ENCODE results near the gene TSSK3. TPM values are rescaled to one million over a fixed set of nuclear protein-coding genes. Genes with fewer than 3 reads are reported as not detected.

TSSK3 gene
- under 1 TPM; 0.69 to 0.90 TPM for total RNA-seq

GRCh38 chr1:32362474-32363313 lies at the start of gene TSSK3, which contains the start of gene FAM229A:
Gene TSSK3 (plus strand): TSS chr1:32362539. CDS start chr1:32362702, 163 bp downstream.
Gene FAM229A (minus strand): TSS chr1:32362485. CDS start chr1:32362091, 394 bp downstream.
- no peak for DNase-seq
- Mint-ChIP-seq H3K27me3 (peaks cover 3% of the 10 kb centered on the region), H3K4me3 (no peak within 1 kb of the TSS), H3K4me1 (ENCODE audit: low read depth) (peaks cover 22% of the 10 kb centered on the region), H3K27ac (no peak within 1 kb of the TSS), H3K9me3 (no peaks in the 10 kb centered on the region), H3K36me3 (peaks cover 13% of the 10 kb centered on the region)
- ChIA-PET POLR2A (interaction anchor here (1.0 kb wide), 2 partner anchors 27 to 43 kb away, joined by 3 read pairs; no protein-coding TSS in a partner anchor), CTCF (interaction anchor here (0.8 to 1.4 kb wide), 2 partner anchors 147 to 162 kb away, joined by 3 read pairs; partner anchors contain the start of gene CCDC28B)
- intact Hi-C loops (cut with micrococcal nuclease) = no loop called here

DNA sequence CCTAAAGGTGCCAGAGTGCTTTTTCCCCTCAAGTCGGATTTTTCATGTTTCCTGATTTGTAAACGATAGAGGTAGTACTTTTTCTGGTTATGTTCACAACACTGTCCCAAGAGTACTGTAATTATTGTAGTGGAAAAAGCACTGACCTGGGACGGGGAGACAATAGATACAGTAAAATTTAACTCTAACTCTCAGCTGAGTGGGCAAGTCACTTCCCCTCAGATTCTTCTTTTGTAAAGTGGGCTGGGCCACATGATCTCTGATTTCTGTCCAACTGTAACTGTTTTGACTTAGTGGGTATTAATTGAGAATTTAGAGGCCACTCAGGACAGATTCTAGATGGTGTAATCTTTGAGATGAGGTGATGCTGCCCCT lies 45.4 kb upstream of the TSSK3 start:
- no peaks in the 10 kb centered on the region for H3K27me3 Mint-ChIP-seq
- DNase-seq = no peak
- no peak overlapping the region for H3K4me3 Mint-ChIP-seq
- no peak overlapping the region for H3K27ac Mint-ChIP-seq
- peaks cover 27% of the 10 kb centered on the region for H3K4me1 Mint-ChIP-seq (ENCODE audit: low read depth)
- H3K9me3 Mint-ChIP-seq = no peaks in the 10 kb centered on the region
- peaks cover 14% of the 10 kb centered on the region for H3K36me3 Mint-ChIP-seq
- ChIA-PET CTCF (interaction anchor here (1.3 kb wide), 1 partner anchor 19 kb away, joined by 3 read pairs; the partner anchor contains the start of gene MARCKSL1), POLR2A (no interaction called here)
- intact Hi-C loops (cut with micrococcal nuclease) = no loop called here

- no peaks in the 10 kb centered on the region for H3K9me3 Mint-ChIP-seq
- H3K36me3 Mint-ChIP-seq = peaks cover 14% of the 10 kb centered on the region
- CTCF ChIA-PET = interaction anchor here (1.3 kb wide), 1 partner anchor 18 kb away, joined by 3 read pairs; the partner anchor contains the start of gene MARCKSL1
- no peak overlapping the region for H3K27ac Mint-ChIP-seq
- POLR2A ChIA-PET = interaction anchor here (0.8 kb wide), 1 partner anchor 19 kb away, joined by 3 read pairs; no protein-coding TSS in a partner anchor
- intact Hi-C loops (cut with micrococcal nuclease) = no loop called here
- H3K4me1 Mint-ChIP-seq (ENCODE audit: low read depth) = peaks cover 36% of the 10 kb centered on the region
- H3K4me3 Mint-ChIP-seq = no peak overlapping the region
- H3K27me3 Mint-ChIP-seq = no peaks in the 10 kb centered on the region
- DNase-seq = no peak
Measured at GRCh38 chr1:32318127-32318869, 44.0 kb upstream of the TSSK3 start.

- Mint-ChIP-seq H3K27ac (peak overlapping the region; percentile 93), H3K4me1 (ENCODE audit: low read depth) (peaks cover 38% of the 10 kb centered on the region), H3K36me3 (peaks cover 21% of the 10 kb centered on the region), H3K9me3 (no peaks in the 10 kb centered on the region), H3K27me3 (no peaks in the 10 kb centered on the region), H3K4me3 (peak overlapping the region; percentile 22)
- DNase-seq = peak; percentile 41
- CTCF ChIA-PET = interaction anchor here (0.6 to 2.2 kb wide), 9 partner anchors 19 to 199 kb away, joined by 3 to 8 read pairs (median 3); no protein-coding TSS in a partner anchor
- intact Hi-C loops (cut with micrococcal nuclease) = no loop called here
- POLR2A ChIA-PET = interaction anchor here (0.6 to 2.5 kb wide), 7 partner anchors 14 to 121 kb away, joined by 3 to 12 read pairs (median 4); partner anchors contain the start of genes BSDC1, LCK and MARCKSL1
Measured at GRCh38 chr1:32321712-32322291, 40.5 kb upstream of the TSSK3 start.

DNA sequence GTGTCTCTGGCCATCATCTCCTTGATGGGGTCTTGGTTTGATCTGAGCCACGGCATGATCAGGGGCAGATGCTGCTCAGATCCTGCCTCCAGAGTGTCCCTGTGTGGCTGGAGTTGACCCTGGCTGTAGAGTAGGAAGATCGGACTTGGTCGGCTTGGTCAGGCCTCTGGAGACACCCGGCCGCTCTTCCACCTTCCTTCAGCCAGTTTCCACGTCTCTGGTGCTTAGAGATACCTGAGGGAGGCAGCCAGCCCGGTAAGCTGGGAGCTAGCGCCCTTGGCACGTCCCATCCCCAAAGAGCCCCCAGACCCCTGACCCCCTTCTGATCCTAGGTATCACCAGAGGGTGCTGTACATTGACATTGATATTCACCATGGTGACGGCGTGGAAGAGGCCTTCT lies 35.1 kb upstream of the TSSK3 start:
- intact Hi-C loops (cut with micrococcal nuclease) = no loop called here
- POLR2A ChIA-PET = no interaction called here
- Mint-ChIP-seq H3K27me3 (no peaks in the 10 kb centered on the region), H3K9me3 (no peaks in the 10 kb centered on the region), H3K27ac (no peak overlapping the region), H3K36me3 (peaks cover 31% of the 10 kb centered on the region), H3K4me1 (ENCODE audit: low read depth) (peaks cover 25% of the 10 kb centered on the region), H3K4me3 (no peak overlapping the region)
- no peak for DNase-seq
- CTCF ChIA-PET = no interaction called here

- POLR2A ChIA-PET = no interaction called here
- no peak for DNase-seq
- peaks cover 27% of the 10 kb centered on the region for H3K36me3 Mint-ChIP-seq
- no peaks in the 10 kb centered on the region for H3K27me3 Mint-ChIP-seq
- H3K27ac Mint-ChIP-seq = peak overlapping the region; percentile 66
- CTCF ChIA-PET = interaction anchor here (1.2 to 2.9 kb wide), 2 partner anchors 10 to 114 kb away, joined by 3 to 6 read pairs; no protein-coding TSS in a partner anchor
- peaks cover 21% of the 10 kb centered on the region for H3K4me1 Mint-ChIP-seq (ENCODE audit: low read depth)
- no peaks in the 10 kb centered on the region for H3K9me3 Mint-ChIP-seq
- intact Hi-C loops (cut with micrococcal nuclease) = no loop called here
- no peak overlapping the region for H3K4me3 Mint-ChIP-seq
Measured at GRCh38 chr1:32329931-32330466, 32.3 kb upstream of the TSSK3 start.

DNA sequence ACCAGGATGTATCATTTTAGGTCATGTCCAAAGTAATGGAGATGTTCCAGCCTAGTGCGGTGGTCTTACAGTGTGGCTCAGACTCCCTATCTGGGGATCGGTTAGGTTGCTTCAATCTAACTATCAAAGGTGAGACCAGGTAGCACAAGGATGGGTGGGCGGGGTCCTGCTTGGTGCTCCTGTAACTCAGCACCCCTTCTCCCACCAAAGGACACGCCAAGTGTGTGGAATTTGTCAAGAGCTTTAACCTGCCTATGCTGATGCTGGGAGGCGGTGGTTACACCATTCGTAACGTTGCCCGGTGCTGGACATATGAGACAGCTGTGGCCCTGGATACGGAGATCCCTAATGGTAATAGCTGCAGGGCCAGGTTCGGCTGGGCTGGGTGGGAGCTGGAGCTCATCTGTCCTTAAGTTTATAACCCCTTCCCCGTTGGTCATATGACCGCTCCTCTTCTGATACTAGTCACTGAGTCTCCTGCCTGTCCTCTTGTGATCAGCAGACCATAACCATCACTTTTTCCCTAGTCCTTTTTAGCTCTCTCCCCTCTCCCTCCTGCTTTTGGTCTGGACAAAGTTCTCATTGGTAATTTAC lies 31.7 kb upstream of the TSSK3 start:
- H3K27ac Mint-ChIP-seq = no peak overlapping the region
- POLR2A ChIA-PET = no interaction called here
- no peaks in the 10 kb centered on the region for H3K27me3 Mint-ChIP-seq
- DNase-seq = no peak
- intact Hi-C loops (cut with micrococcal nuclease) = no loop called here
- H3K4me3 Mint-ChIP-seq = no peak overlapping the region
- CTCF ChIA-PET = interaction anchor here (1.2 to 2.9 kb wide), 3 partner anchors 10 to 381 kb away, joined by 3 to 6 read pairs (median 3); no protein-coding TSS in a partner anchor
- peaks cover 22% of the 10 kb centered on the region for H3K36me3 Mint-ChIP-seq
- H3K9me3 Mint-ChIP-seq = no peaks in the 10 kb centered on the region
- peaks cover 22% of the 10 kb centered on the region for H3K4me1 Mint-ChIP-seq (ENCODE audit: low read depth)

- Mint-ChIP-seq H3K27me3 (no peaks in the 10 kb centered on the region), H3K36me3 (peaks cover 20% of the 10 kb centered on the region), H3K27ac (peak overlapping the region; percentile 5), H3K4me1 (ENCODE audit: low read depth) (peaks cover 22% of the 10 kb centered on the region), H3K9me3 (no peaks in the 10 kb centered on the region), H3K4me3 (no peak overlapping the region)
- intact Hi-C loops (cut with micrococcal nuclease) = no loop called here
- ChIA-PET CTCF (interaction anchor here (1.4 kb wide), 1 partner anchor 380 kb away, joined by 3 read pairs; no protein-coding TSS in a partner anchor), POLR2A (interaction anchor here (0.6 kb wide), 1 partner anchor 315 kb away, joined by 3 read pairs; no protein-coding TSS in a partner anchor)
- DNase-seq = no peak
Measured at GRCh38 chr1:32331549-32331948, 30.8 kb upstream of the TSSK3 start.

GRCh38 chr1:32332290-32333079 lies 29.9 kb upstream of the TSSK3 start:
- intact Hi-C loops (cut with micrococcal nuclease) = no loop called here
- ChIA-PET POLR2A (interaction anchor here (0.6 kb wide), 1 partner anchor 314 kb away, joined by 3 read pairs; no protein-coding TSS in a partner anchor), CTCF (interaction anchor here (1.4 to 1.6 kb wide), 2 partner anchors 84 to 117 kb away, joined by 3 to 8 read pairs; no protein-coding TSS in a partner anchor)
- Mint-ChIP-seq H3K36me3 (peaks cover 20% of the 10 kb centered on the region), H3K4me1 (ENCODE audit: low read depth) (peaks cover 31% of the 10 kb centered on the region), H3K27ac (peak overlapping the region; percentile 31), H3K4me3 (no peak overlapping the region), H3K27me3 (no peaks in the 10 kb centered on the region), H3K9me3 (no peaks in the 10 kb centered on the region)
- no peak for DNase-seq

DNA sequence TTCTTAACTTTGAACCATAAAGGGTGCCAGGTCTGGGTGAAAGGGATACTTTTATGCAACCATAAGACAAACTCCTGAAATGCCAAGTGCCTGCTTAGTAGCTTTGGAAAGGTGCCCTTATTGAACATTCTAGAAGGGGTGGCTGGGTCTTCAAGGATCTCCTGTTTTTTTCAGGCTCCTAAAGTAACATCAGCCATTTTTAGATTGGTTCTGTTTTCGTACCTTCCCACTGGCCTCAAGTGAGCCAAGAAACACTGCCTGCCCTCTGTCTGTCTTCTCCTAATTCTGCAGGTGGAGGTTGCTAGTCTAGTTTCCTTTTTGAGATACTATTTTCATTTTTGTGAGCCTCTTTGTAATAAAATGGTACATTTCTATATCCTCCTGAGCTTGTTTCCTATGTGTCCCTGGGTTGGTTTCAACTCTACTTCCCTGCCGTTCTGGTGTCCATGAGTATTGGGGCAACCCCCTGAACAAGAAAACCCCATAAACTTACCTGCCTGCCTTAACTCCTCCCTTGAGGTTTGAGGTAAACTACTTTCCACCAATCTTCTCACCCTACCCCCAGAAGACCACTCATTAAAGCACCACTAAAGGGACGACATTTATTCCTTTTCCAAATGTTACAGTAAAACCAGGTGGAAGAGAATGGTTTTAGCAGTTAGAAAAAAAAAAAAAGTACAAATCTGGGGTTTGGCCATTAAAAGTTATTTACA lies 28.9 kb upstream of the TSSK3 start:
- Mint-ChIP-seq H3K9me3 (no peaks in the 10 kb centered on the region), H3K27me3 (no peaks in the 10 kb centered on the region), H3K4me1 (ENCODE audit: low read depth) (peaks cover 37% of the 10 kb centered on the region), H3K36me3 (peaks cover 16% of the 10 kb centered on the region), H3K4me3 (no peak overlapping the region), H3K27ac (no peak overlapping the region)
- intact Hi-C loops (cut with micrococcal nuclease) = no loop called here
- ChIA-PET POLR2A (interaction anchor here (1.2 kb wide), 1 partner anchor 84 kb away, joined by 3 read pairs; no protein-coding TSS in a partner anchor), CTCF (interaction anchor here (1.0 to 1.6 kb wide), 3 partner anchors 85 to 118 kb away, joined by 3 to 8 read pairs (median 4); no protein-coding TSS in a partner anchor)
- DNase-seq = no peak
